ENCODE data around the gene SMARCB1. TPM values are rescaled to one million over a fixed set of nuclear protein-coding genes. Genes with fewer than 3 reads are reported as not detected.
"Not testable (repeated sequence)": the region's sequence is repeated elsewhere in the genome, so short reads cannot be mapped to it uniquely, and the experiment has no call there.

The SMARCB1 gene
- total RNA-seq, 1 experiment from 2014 or later = 115 TPM

GRCh38 chr22:23857606-23858483 is 71.1 kb downstream of the SMARCB1 start, which contains the start of gene SLC2A11:
Gene SLC2A11 (plus strand): TSS chr22:23857875. CDS start chr22:23858000, 125 bp downstream.
- H3K4me3 Mint-ChIP-seq (ENCODE audit: unreplicated experiment) = peak within 1 kb of the TSS; percentile 77
- H3K4me1 Mint-ChIP-seq (ENCODE audit: insufficient read depth, unreplicated experiment) = peaks cover 8% of the 10 kb centered on the region
- peak; percentile 97 for DNase-seq (ENCODE audit: unreplicated experiment)
- ChIA-PET CTCF (interaction anchor here (0.6 to 4.3 kb wide), 12 partner anchors 9 to 482 kb away, joined by 3 to 29 read pairs (median 4); partner anchors contain the start of gene MIF), POLR2A (interaction anchor here (0.6 to 3.5 kb wide), 19 partner anchors 8 to 317 kb away, joined by 3 to 30 read pairs (median 3); partner anchors contain the start of genes CABIN1, MIF and ZNF70)
- no peaks in the 10 kb centered on the region for H3K27me3 Mint-ChIP-seq (ENCODE audit: insufficient read depth, unreplicated experiment)
- H3K9me3 Mint-ChIP-seq (ENCODE audit: unreplicated experiment) = no peaks in the 10 kb centered on the region
- H3K27ac Mint-ChIP-seq (ENCODE audit: low read depth, unreplicated experiment) = peak within 1 kb of the TSS; percentile 57
- TF ChIP-seq, protein P1, sequence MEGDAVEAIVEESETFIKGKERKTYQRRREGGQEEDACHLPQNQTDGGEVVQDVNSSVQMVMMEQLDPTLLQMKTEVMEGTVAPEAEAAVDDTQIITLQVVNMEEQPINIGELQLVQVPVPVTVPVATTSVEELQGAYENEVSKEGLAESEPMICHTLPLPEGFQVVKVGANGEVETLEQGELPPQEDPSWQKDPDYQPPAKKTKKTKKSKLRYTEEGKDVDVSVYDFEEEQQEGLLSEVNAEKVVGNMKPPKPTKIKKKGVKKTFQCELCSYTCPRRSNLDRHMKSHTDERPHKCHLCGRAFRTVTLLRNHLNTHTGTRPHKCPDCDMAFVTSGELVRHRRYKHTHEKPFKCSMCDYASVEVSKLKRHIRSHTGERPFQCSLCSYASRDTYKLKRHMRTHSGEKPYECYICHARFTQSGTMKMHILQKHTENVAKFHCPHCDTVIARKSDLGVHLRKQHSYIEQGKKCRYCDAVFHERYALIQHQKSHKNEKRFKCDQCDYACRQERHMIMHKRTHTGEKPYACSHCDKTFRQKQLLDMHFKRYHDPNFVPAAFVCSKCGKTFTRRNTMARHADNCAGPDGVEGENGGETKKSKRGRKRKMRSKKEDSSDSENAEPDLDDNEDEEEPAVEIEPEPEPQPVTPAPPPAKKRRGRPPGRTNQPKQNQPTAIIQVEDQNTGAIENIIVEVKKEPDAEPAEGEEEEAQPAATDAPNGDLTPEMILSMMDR (IDR thresholded peaks at IDR 0.05; ENCODE audit: unreplicated experiment) = peak; percentile 7
- intact Hi-C loops (cut with micrococcal nuclease) = no loop called here
- H3K36me3 Mint-ChIP-seq (ENCODE audit: insufficient read depth, unreplicated experiment) = no peaks in the 10 kb centered on the region
- TSS peak; percentile 49 for BruUV-seq (replicated peaks)

- Mint-ChIP-seq H3K4me3 (ENCODE audit: unreplicated experiment) (peak overlapping the region; percentile 77), H3K27me3 (ENCODE audit: insufficient read depth, unreplicated experiment) (no peaks in the 10 kb centered on the region), H3K36me3 (ENCODE audit: insufficient read depth, unreplicated experiment) (no peaks in the 10 kb centered on the region), H3K9me3 (ENCODE audit: unreplicated experiment) (no peaks in the 10 kb centered on the region), H3K4me1 (ENCODE audit: insufficient read depth, unreplicated experiment) (peaks cover 8% of the 10 kb centered on the region), H3K27ac (ENCODE audit: low read depth, unreplicated experiment) (peak overlapping the region; percentile 57)
- ChIA-PET CTCF (interaction anchor here (0.6 to 4.3 kb wide), 9 partner anchors 10 to 482 kb away, joined by 3 to 29 read pairs (median 4); partner anchors contain the start of gene MIF), POLR2A (interaction anchor here (0.6 to 3.5 kb wide), 7 partner anchors 9 to 140 kb away, joined by 3 to 30 read pairs (median 3); partner anchors contain the start of gene MIF)
- intact Hi-C loops (cut with micrococcal nuclease) = no loop called here
- TF ChIP-seq, protein P1 (IDR thresholded peaks at IDR 0.05; ENCODE audit: unreplicated experiment) = no peak
- no peak for DNase-seq (ENCODE audit: unreplicated experiment)
- no TSS peak for BruUV-seq (replicated peaks)
Observed at GRCh38 chr22:23858484-23858815, 71.7 kb downstream of the SMARCB1 start.

GRCh38 chr22:23859201-23859600 is 72.4 kb downstream of the SMARCB1 start:
- BruUV-seq (replicated peaks) = no TSS peak
- DNase-seq (ENCODE audit: unreplicated experiment) = no peak
- H3K36me3 Mint-ChIP-seq (ENCODE audit: insufficient read depth, unreplicated experiment) = no peaks in the 10 kb centered on the region
- no peaks in the 10 kb centered on the region for H3K9me3 Mint-ChIP-seq (ENCODE audit: unreplicated experiment)
- peak overlapping the region; percentile 77 for H3K4me3 Mint-ChIP-seq (ENCODE audit: unreplicated experiment)
- intact Hi-C loops (cut with micrococcal nuclease) = no loop called here
- ChIA-PET POLR2A (interaction anchor here (0.6 to 3.5 kb wide), 7 partner anchors 10 to 656 kb away, joined by 3 to 30 read pairs (median 3); partner anchors contain the start of gene MIF), CTCF (interaction anchor here (0.8 to 4.3 kb wide), 7 partner anchors 10 to 143 kb away, joined by 3 to 29 read pairs (median 4); partner anchors contain the start of gene MIF)
- H3K4me1 Mint-ChIP-seq (ENCODE audit: insufficient read depth, unreplicated experiment) = peaks cover 8% of the 10 kb centered on the region
- no peak overlapping the region for H3K27ac Mint-ChIP-seq (ENCODE audit: low read depth, unreplicated experiment)
- TF ChIP-seq, protein P1 (IDR thresholded peaks at IDR 0.05; ENCODE audit: unreplicated experiment) = no peak
- no peaks in the 10 kb centered on the region for H3K27me3 Mint-ChIP-seq (ENCODE audit: insufficient read depth, unreplicated experiment)

DNA sequence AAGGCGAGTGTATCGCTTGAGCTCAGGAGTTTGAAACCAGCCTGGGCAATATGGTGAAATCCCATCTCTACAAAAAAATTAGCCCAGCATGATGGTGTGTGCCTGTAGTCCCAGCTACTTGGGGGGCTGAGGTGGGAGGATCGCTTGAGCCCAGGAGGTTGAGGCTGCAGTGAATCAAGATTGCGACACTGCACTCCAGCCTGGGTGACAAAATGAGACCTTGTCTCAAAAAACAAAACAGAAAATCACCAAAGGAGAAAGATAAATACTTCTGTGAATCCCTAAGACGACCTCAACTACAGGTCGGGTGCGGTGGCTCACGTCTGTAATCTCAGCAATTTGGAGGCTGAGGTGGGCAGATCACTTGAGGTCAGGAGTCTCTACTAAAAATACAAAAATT is 73.4 kb downstream of the SMARCB1 start:
- CTCF ChIA-PET = interaction anchor here (0.7 to 4.3 kb wide), 4 partner anchors 11 to 320 kb away, joined by 3 to 29 read pairs (median 4); no protein-coding TSS in a partner anchor
- H3K4me3 Mint-ChIP-seq (ENCODE audit: unreplicated experiment); H3K9me3 Mint-ChIP-seq (ENCODE audit: unreplicated experiment); H3K27me3 Mint-ChIP-seq (ENCODE audit: insufficient read depth, unreplicated experiment); H3K27ac Mint-ChIP-seq (ENCODE audit: low read depth, unreplicated experiment); H3K4me1 Mint-ChIP-seq (ENCODE audit: insufficient read depth, unreplicated experiment); BruUV-seq (replicated peaks); POLR2A ChIA-PET; H3K36me3 Mint-ChIP-seq (ENCODE audit: insufficient read depth, unreplicated experiment); DNase-seq (ENCODE audit: unreplicated experiment): not testable (repeated sequence)
- intact Hi-C loops (cut with micrococcal nuclease) = loop anchor here (5.0 kb wide), 1 partner anchor 97 kb away; no protein-coding TSS in a partner anchor

Measured in MCF 10A (cell line).